ENCODE measurements around the gene MAGEF1.
"Not testable (repeated sequence)": the region's sequence is repeated elsewhere in the genome, so short reads cannot be mapped to it uniquely, and the experiment has no call there.

The MAGEF1 gene

GRCh38 chr3:184733181-184733580 is 21.3 kb upstream of the MAGEF1 start:
- ATAC-seq, result no peak
- no peak for TF ChIP-seq ZC3H10 (CRISPR knock-in tag; IDR thresholded peaks at IDR 0.05)
- no peak for TF ChIP-seq SNAI2 (CRISPR knock-in tag; IDR thresholded peaks at IDR 0.05)
- TF ChIP-seq PATZ1 (CRISPR knock-in tag; IDR thresholded peaks at IDR 0.05; ENCODE audit: borderline replicate concordance), result no peak
- TF ChIP-seq BACH2 (CRISPR knock-in tag; IDR thresholded peaks at IDR 0.05; ENCODE audit: borderline replicate concordance), result no peak
- no peak for TF ChIP-seq PPARA (CRISPR knock-in tag; IDR thresholded peaks at IDR 0.05; ENCODE audit: borderline replicate concordance)
- TF ChIP-seq CSRNP3 (CRISPR knock-in tag; IDR thresholded peaks at IDR 0.05), result no peak

- no peak for TF ChIP-seq ZNF565 (CRISPR knock-in tag; conservative IDR thresholded peaks at IDR 0.05; ENCODE audit: low read depth)
- TF ChIP-seq ZNF70 (CRISPR knock-in tag; IDR thresholded peaks at IDR 0.05), result no peak
- TF ChIP-seq PATZ1 (CRISPR knock-in tag; IDR thresholded peaks at IDR 0.05; ENCODE audit: borderline replicate concordance), result no peak
- no peak for TF ChIP-seq GLIS3 (CRISPR knock-in tag; IDR thresholded peaks at IDR 0.05)
- no peak for TF ChIP-seq ZFP3 (CRISPR knock-in tag; IDR thresholded peaks at IDR 0.05)
- no peak for TF ChIP-seq ARNTL (CRISPR knock-in tag; IDR thresholded peaks at IDR 0.05; ENCODE audit: borderline replicate concordance, low read depth)
- no peak for TF ChIP-seq ZFP30 (CRISPR knock-in tag; IDR thresholded peaks at IDR 0.05)
- no peak for TF ChIP-seq OSR1 (CRISPR knock-in tag; IDR thresholded peaks at IDR 0.05)
- TF ChIP-seq CSDC2 (CRISPR knock-in tag; IDR thresholded peaks at IDR 0.05), result no peak
Measured at GRCh38 chr3:184731786-184732537, 20.1 kb upstream of the MAGEF1 start.

GRCh38 chr3:184730924-184731323 is 19.1 kb upstream of the MAGEF1 start:
- TF ChIP-seq TCF4 (CRISPR knock-in tag; IDR thresholded peaks at IDR 0.05; ENCODE audit: borderline replicate concordance) (no peak), BACH2 (CRISPR knock-in tag; IDR thresholded peaks at IDR 0.05; ENCODE audit: borderline replicate concordance) (no peak), RARB (CRISPR knock-in tag; IDR thresholded peaks at IDR 0.05) (no peak)
- ATAC-seq, result no peak

More at GRCh38 chr3:184731786-184732537, 20.1 kb upstream of the MAGEF1 start:
- ATAC-seq, result no peak

- not testable (repeated sequence) for ATAC-seq
Measured at GRCh38 chr3:184729154-184729553, 17.3 kb upstream of the MAGEF1 start.

- no peak for ATAC-seq
- no peak for TF ChIP-seq PATZ1 (CRISPR knock-in tag; IDR thresholded peaks at IDR 0.05; ENCODE audit: borderline replicate concordance)
- TF ChIP-seq CREB5 (CRISPR knock-in tag; IDR thresholded peaks at IDR 0.05; ENCODE audit: low read depth), result no peak
- no peak for TF ChIP-seq ZNF70 (CRISPR knock-in tag; IDR thresholded peaks at IDR 0.05)
- no peak for TF ChIP-seq RARB (CRISPR knock-in tag; IDR thresholded peaks at IDR 0.05)
- no peak for TF ChIP-seq ZFP30 (CRISPR knock-in tag; IDR thresholded peaks at IDR 0.05)
- no peak for TF ChIP-seq ZNF565 (CRISPR knock-in tag; conservative IDR thresholded peaks at IDR 0.05; ENCODE audit: low read depth)
- TF ChIP-seq TCF4 (CRISPR knock-in tag; IDR thresholded peaks at IDR 0.05; ENCODE audit: borderline replicate concordance), result no peak
- no peak for TF ChIP-seq BACH2 (CRISPR knock-in tag; IDR thresholded peaks at IDR 0.05; ENCODE audit: borderline replicate concordance)
- no peak for TF ChIP-seq ESRRG (CRISPR knock-in tag; IDR thresholded peaks at IDR 0.05)
- TF ChIP-seq OSR1 (CRISPR knock-in tag; IDR thresholded peaks at IDR 0.05), result no peak
- no peak for TF ChIP-seq POU6F1 (CRISPR knock-in tag; IDR thresholded peaks at IDR 0.05; ENCODE audit: borderline replicate concordance, low read depth)
- no peak for TF ChIP-seq ARNTL (CRISPR knock-in tag; IDR thresholded peaks at IDR 0.05; ENCODE audit: borderline replicate concordance, low read depth)
- no peak for TF ChIP-seq GLIS3 (CRISPR knock-in tag; IDR thresholded peaks at IDR 0.05)
- no peak for TF ChIP-seq CSDC2 (CRISPR knock-in tag; IDR thresholded peaks at IDR 0.05)
- TF ChIP-seq ISL1 (CRISPR knock-in tag; IDR thresholded peaks at IDR 0.05), result no peak
- TF ChIP-seq ZNF8 (CRISPR knock-in tag; IDR thresholded peaks at IDR 0.05), result no peak
- TF ChIP-seq CSRNP3 (CRISPR knock-in tag; IDR thresholded peaks at IDR 0.05), result no peak
Measured at GRCh38 chr3:184728010-184728527, 16.2 kb upstream of the MAGEF1 start.
